ENCODE measurements around the gene AARS1. TPM values are rescaled to one million over a fixed set of nuclear protein-coding genes. Genes with fewer than 3 reads are reported as not detected.
"Not testable (repeated sequence)": the region's sequence is repeated elsewhere in the genome, so short reads cannot be mapped to it uniquely, and the experiment has no call there.

Gene AARS1
- total and polyA plus RNA-seq, 4 donors: 53.7 to 121 (median 64.0) TPM

DNA sequence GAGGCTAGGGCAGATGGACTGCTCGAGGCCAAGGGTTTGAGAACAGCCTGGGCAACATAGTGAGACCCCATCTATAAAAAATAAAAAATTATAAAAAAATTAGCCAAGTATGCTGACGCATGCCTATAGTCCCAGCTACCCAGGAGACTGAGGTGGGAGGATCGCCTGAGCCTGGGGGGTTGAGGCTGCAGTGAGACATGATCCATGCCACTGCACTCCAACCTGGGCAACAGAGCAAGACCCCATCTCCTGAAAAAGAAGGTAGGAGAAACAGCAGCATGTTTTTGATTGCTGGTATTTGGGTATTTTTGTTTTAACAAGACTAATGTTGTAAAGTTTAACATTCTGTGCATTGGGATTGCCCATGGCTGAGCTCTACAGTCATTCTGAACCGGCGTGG is 48.5 kb upstream of the AARS1 start (continued):
- TF ChIP-seq, protein P1, sequence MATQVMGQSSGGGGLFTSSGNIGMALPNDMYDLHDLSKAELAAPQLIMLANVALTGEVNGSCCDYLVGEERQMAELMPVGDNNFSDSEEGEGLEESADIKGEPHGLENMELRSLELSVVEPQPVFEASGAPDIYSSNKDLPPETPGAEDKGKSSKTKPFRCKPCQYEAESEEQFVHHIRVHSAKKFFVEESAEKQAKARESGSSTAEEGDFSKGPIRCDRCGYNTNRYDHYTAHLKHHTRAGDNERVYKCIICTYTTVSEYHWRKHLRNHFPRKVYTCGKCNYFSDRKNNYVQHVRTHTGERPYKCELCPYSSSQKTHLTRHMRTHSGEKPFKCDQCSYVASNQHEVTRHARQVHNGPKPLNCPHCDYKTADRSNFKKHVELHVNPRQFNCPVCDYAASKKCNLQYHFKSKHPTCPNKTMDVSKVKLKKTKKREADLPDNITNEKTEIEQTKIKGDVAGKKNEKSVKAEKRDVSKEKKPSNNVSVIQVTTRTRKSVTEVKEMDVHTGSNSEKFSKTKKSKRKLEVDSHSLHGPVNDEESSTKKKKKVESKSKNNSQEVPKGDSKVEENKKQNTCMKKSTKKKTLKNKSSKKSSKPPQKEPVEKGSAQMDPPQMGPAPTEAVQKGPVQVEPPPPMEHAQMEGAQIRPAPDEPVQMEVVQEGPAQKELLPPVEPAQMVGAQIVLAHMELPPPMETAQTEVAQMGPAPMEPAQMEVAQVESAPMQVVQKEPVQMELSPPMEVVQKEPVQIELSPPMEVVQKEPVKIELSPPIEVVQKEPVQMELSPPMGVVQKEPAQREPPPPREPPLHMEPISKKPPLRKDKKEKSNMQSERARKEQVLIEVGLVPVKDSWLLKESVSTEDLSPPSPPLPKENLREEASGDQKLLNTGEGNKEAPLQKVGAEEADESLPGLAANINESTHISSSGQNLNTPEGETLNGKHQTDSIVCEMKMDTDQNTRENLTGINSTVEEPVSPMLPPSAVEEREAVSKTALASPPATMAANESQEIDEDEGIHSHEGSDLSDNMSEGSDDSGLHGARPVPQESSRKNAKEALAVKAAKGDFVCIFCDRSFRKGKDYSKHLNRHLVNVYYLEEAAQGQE (IDR thresholded peaks at IDR 0.05): no peak
- TF ChIP-seq SP1 (IDR thresholded peaks at IDR 0.05) (no peak), NR2F2 (IDR thresholded peaks at IDR 0.05) (no peak), GABPA (IDR thresholded peaks at IDR 0.05 in 1 of 2, conservative IDR thresholded peaks at IDR 0.05 in 1 of 2) (no peak), YY1 (IDR thresholded peaks at IDR 0.05) (no peak)

DNA sequence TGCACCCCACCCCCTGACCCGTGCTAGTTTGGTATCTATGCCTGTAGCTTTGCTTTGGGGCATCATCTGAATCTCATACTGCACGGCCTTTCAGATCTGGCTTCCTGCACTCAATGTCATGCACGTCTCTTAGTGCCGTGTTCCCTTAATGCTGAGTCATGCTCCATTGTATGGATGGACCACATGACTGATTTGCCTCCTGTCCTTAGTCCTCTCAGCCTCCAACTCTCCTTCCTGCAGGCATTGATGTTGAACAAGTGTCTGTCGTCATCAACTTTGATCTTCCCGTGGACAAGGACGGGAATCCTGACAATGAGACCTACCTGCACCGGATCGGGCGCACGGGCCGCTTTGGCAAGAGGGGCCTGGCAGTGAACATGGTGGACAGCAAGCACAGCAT is 43.4 kb upstream of the AARS1 start:
- not testable (repeated sequence) for H3K4me1 ChIP-seq (ENCODE audit: control insufficient read depth in 4 of 4, insufficient read depth in 4 of 4, low read length in 3 of 4); H3K27me3 ChIP-seq (ENCODE audit: control insufficient read depth in 4 of 4, insufficient read depth in 4 of 4, low read length in 3 of 4); H3K4me3 ChIP-seq (ENCODE audit: low read depth in 1 of 3, low read length in 3 of 3); H3K9ac ChIP-seq (ENCODE audit: low read depth in 1 of 2, low read length in 2 of 2); DNase-seq (ENCODE audit: low spot score); H3K9me3 ChIP-seq (ENCODE audit: control insufficient read depth in 4 of 4, low read length in 3 of 4); H3K27ac ChIP-seq (ENCODE audit: low read depth in 1 of 2, low read length in 2 of 2)
- H3K36me3 ChIP-seq (ENCODE audit: control insufficient read depth in 4 of 4, insufficient read depth in 3 of 4, low read depth in 1 of 4, low read length in 3 of 4): peaks cover 11 to 51% (median 36%) of the 10 kb centered on the region in 4 donors
- WGBS: 80% methylated on average over 5 of the region's 12 CpGs

DNA sequence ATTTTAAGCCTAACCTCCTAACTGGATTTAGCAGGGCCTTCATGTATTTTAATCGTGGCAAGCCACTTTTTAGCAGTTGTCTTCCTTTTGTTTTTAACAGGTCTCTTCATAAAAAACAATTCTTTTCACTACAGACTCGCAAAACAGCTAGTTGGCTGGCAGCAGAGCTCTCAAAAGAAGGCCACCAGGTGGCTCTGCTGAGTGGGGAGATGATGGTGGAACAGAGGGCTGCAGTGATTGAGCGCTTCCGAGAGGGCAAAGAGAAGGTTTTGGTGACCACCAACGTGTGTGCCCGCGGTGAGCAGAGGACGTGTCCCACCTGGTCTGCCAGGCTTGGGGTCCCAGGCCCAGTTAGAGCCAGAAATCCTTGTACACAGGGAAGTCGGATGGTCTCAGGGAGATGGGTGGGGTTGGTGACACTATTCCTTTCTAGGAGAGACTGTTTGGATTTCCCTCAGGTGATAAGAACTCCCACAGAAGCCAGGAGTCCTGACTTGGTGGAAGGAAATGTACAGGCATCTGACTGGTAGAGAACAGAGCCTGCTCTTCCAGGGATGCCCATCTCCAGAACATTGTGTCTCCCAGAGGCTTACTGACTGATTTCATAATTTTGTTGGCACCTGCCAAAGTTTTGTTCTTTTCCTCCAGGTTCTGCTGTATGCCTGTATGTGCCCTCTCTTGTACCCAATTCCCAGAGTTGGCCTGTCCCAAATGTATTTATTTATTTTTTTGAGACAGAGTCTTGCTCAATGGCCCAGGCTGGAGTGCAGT is 42.5 kb upstream of the AARS1 start:
- WGBS: 79% methylated on average over 9 of the region's 9 CpGs
- peaks cover 0 to 6% (median 2%) of the 10 kb centered on the region in 4 donors for H3K4me1 ChIP-seq (ENCODE audit: control insufficient read depth in 4 of 4, insufficient read depth in 4 of 4, low read length in 3 of 4)
- H3K27ac ChIP-seq (ENCODE audit: low read depth in 1 of 2, low read length in 2 of 2): no peak overlapping the region
- DNase-seq (ENCODE audit: low spot score): no peak
- TF ChIP-seq RAD21 (IDR thresholded peaks at IDR 0.05): peak; percentile 47 to 61
- TF ChIP-seq SP1 (IDR thresholded peaks at IDR 0.05): peak; percentile 29
- TF ChIP-seq HNF4A (conservative IDR thresholded peaks at IDR 0.05): peak; percentile 6 to 37
- TF ChIP-seq, protein P2, sequence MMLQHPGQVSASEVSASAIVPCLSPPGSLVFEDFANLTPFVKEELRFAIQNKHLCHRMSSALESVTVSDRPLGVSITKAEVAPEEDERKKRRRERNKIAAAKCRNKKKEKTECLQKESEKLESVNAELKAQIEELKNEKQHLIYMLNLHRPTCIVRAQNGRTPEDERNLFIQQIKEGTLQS (IDR thresholded peaks at IDR 0.05): no peak
- TF ChIP-seq, protein P3, sequence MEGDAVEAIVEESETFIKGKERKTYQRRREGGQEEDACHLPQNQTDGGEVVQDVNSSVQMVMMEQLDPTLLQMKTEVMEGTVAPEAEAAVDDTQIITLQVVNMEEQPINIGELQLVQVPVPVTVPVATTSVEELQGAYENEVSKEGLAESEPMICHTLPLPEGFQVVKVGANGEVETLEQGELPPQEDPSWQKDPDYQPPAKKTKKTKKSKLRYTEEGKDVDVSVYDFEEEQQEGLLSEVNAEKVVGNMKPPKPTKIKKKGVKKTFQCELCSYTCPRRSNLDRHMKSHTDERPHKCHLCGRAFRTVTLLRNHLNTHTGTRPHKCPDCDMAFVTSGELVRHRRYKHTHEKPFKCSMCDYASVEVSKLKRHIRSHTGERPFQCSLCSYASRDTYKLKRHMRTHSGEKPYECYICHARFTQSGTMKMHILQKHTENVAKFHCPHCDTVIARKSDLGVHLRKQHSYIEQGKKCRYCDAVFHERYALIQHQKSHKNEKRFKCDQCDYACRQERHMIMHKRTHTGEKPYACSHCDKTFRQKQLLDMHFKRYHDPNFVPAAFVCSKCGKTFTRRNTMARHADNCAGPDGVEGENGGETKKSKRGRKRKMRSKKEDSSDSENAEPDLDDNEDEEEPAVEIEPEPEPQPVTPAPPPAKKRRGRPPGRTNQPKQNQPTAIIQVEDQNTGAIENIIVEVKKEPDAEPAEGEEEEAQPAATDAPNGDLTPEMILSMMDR (IDR thresholded peaks at IDR 0.05; ENCODE audit: low read depth, low read length, missing input control): peak; percentile 22
- no peak for TF ChIP-seq JUND (IDR thresholded peaks at IDR 0.05)
- H3K4me3 ChIP-seq (ENCODE audit: low read depth in 1 of 3, low read length in 3 of 3): no peak overlapping the region
- H3K9ac ChIP-seq (ENCODE audit: low read depth in 1 of 2, low read length in 2 of 2): no peak overlapping the region
- peaks cover 10 to 54% (median 36%) of the 10 kb centered on the region in 4 donors for H3K36me3 ChIP-seq (ENCODE audit: control insufficient read depth in 4 of 4, insufficient read depth in 3 of 4, low read depth in 1 of 4, low read length in 3 of 4)
- no peaks in the 10 kb centered on the region for H3K9me3 ChIP-seq (ENCODE audit: control insufficient read depth in 4 of 4, low read length in 3 of 4)
- H3K27me3 ChIP-seq (ENCODE audit: control insufficient read depth in 4 of 4, insufficient read depth in 4 of 4, low read length in 3 of 4): no peaks in the 10 kb centered on the region
